NCI-H1417 treated with DMSO at 0.1 percent for 48 hours (cell line): ENCODE measurements around the gene DET1.
"Not testable (repeated sequence)": the region's sequence is repeated elsewhere in the genome, so short reads cannot be mapped to it uniquely, and the experiment has no call there.

Source experiments
- DNase-seq: peaks from one replicate; lab custom pipeline; 2025; lab: John Stamatoyannopoulos, UW

Gene DET1

DNA sequence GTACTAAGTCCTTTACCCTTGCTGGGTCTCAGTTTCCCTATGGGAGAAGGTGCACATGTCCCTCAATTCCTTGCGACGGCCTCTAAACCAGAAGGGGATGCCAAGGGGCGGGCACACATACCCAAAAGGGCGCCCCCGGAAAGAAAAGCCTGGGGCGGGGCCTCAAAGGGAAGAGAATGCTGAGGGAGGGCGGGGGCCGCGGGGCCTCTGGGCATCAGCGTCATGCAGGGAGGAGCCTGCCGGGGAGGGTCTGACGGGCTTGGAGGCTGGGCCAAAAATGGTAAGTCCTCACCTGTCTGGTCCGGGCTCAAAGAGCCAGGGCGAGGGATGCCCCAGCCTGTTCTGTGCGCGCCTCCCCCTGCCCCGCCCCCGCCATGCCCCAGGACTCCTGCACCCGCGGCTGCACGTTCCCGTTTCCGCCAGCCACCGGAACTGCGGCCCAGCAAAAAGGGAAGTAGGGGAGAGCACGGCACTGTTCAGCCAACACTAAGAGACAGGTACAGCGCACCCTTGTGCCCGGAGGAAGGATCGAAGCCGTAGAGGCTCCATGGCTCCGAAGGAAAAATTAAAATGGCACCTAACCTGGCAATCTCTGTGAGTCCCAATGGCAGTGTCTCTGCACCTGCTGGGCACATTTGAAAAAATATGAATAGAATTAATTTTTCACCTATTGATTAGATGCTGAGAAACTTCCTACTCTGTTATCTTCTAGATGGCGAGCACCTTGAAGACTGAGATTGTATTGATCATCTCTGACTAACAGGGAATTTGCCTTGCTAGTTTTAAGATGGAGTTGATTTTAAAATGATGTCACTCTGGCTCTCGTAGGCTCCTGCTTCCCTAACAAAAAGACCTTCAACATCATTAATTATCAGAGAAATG, at the start of gene DET1:
Gene DET1, minus strand, starts transcription at position 434 of the 882 bp plus-strand sequence. CDS start 14,976 bp downstream, outside the sequence.
- DNase-seq, result peak; percentile 93

DNA sequence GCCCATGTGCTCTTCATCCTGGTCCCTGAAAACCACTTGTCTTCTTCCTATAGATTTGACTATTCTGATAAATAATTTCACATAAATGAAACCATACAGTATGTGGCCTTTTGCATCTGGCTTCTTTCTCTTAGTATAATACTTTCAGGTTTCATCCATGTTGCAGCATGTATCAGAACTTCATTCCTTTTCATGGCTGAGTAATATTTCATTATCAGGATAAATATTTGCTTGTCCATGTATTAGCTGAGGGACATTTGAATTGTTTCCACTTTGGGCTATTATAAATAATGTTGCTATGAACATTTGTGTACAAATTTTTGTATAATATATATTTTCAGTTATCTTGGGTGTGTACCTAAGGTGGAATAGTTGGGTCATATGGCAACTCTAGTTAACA, 44.9 kb upstream of the DET1 start:
- DNase-seq, result no peak

DNA sequence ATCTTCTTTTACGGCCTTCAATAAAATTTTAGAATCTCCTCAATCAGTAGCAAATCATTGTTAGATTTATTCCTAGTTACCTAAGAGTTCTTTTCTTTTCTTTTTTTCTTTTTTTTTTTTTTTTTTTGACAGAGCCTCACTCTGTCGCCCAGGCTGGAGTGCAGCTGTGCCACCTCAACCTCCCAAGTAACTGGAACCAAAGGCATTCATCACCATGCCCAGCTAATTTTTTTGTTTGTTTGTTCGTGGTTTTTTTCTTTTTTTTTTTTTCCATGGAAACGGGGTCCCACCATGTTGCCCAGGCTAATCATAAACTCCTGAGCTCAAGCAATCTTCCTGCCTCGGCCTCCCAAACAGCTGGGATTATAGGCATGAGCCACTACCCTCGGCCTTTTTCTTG, 44.3 kb upstream of the DET1 start:
- no peak for DNase-seq

DNA sequence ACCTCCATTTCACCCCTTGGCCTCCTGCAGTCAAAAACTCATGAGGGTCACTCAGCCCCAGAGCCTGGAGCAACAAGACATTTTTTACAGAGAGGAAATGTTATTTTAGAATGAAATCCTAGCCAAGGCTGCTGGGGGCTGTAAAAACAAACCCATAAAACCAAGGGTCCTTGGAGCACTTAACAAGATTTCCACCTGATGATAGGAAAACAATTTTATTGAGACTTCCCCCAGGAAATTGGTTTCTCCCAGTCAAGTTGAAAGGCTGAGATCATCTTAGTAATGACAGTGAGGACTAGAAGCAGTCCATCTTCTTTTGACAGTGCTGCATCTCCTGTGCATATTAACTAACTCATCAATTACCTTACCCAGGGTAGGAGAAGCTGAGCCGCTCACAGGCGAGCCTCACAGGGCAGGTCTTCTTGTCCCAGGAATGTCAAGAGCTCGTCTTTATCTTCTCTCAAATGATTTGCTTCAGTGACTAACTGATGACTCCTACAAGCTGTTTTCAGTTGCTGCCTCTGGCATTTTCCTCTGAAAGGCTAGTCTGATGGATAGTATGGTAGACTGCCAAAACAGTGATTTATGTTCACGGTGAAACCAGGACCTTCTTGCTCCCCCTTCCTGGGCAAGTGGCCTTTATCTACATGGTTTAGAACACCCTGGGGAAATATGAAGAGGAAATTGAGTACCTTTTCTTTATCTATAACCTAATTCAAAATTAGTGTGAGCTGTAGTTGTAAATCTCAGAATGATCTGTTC, 40.1 kb upstream of the DET1 start:
- no peak for DNase-seq

DNA sequence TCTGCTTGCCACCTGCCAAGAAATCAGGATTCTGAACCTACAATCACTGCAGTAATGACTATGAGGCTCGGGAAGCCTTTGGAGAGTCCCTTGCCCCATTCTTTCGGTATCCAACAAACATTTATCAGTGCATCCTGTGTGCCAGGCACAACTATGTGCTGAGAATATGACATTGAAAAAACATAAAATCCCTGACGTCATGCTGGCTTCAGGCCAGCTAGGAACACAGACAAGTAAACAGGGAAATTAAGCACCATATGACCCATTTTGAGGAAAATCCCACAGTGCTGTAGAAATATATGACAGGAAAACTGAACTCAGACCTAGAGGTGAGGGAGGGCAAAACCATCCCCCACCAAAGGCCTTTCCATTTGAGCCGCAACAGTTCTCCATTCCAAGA, 34.1 kb upstream of the DET1 start:
- DNase-seq, result no peak

DNA sequence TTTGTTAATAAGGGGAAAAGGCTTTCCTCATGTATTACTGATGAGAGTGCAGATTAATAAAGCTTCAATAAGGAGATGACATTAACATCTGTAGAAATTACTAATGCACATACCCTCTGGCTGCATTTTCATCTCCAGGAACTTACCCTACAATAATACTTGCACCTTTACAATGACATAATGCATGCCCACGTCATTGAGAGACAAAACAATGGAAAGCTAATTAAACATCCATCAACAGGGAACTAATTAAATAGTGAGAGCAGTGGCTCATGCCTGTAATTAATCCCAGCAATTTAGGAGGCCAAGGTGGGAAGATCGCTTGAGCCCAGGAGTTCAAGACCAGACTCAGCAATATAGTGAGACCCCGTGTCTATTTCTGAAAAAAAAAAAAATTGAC, 32.8 kb upstream of the DET1 start:
- DNase-seq, result no peak

DNA sequence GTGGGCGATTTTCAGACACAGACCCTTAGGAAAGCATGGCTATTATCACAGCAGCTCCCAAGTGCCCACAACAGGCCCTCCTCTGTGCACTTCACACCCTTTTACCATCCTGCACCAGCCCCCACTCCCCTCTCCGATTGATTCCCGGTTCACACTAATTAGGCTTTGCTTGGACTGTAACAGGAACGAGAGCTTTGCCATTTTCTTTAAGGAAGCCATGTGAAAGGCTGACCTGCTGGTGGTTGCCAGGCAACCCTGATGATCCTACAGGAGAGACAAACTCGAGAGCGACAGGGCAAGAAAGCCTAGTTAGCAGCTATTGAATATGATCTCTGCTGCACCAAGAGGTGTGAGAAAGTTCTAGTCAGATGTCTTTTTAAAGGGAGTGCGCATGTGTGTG, 28.2 kb upstream of the DET1 start:
- DNase-seq, result peak; percentile 58

DNA sequence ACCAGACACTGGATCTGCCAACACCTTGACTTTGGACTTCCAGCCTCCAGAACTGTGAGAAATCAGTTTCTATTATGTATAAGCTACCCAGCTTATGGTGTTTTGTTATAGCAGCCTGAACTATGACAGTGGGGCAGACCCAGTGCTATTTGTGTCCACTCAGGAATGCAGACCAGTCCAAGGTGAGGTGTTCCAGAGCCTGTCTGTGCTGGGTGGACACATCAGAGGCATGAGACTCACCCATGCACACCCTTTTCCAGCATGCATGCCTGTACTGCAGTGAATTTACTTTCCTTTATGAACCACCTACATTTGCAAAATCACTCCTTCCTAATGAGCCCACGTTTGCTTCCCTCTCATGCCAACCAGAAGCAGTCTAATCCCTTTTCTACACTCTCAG, 27.6 kb upstream of the DET1 start:
- DNase-seq, result no peak

DNA sequence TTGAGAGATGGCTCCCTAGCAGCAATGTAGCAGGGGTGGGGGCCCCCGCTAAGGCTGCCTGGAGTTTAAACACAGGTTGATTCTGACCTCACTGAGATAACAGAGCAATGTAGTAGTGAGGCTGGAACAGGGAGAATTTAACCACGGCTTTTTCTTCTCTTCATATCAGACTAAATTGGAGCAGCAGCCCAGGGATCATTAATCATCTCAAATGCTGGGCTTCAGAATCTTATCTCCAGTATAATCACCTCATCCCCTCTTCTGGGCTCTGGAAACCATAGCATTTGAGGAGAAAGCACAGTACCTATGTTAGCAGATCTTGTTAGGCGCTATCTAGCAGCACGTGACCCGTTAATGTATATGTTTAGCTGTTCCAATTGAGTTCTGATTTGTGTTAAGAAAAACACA, 25.4 kb upstream of the DET1 start:
- DNase-seq, result no peak

DNA sequence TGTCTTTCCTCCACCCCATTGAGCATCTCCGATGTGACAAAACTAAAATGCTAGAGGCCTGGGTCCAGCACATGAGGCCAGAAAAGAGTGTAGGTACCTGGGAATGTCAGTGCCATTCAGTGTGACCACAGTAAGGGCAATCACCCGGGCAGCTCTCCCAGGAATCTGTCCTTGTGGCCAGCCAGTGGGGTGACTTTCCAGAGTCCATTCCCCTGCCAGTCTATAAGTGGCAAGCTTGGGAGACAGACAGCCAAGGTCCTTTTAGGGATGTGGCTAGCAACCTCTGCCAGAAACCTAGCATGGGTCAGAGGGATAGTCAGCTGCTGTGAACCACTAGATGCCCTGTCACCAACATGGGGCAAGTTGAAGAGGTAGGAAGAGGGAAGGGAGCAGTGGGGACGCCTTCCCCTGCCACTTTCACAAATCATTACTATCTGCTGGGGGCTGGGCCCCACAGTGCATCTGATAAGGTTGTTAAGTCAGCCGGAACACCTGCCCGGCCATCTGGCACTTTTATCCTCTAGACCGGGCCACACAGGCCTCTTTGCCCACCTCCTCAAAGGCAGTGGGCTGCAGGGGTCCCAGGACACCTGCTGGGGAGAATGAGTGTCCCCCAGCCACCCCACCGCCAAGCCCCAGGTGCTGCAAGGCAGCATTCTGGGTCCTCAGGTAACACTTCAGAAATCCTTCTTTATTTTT, 24.8 kb upstream of the DET1 start:
- no peak for DNase-seq

DNA sequence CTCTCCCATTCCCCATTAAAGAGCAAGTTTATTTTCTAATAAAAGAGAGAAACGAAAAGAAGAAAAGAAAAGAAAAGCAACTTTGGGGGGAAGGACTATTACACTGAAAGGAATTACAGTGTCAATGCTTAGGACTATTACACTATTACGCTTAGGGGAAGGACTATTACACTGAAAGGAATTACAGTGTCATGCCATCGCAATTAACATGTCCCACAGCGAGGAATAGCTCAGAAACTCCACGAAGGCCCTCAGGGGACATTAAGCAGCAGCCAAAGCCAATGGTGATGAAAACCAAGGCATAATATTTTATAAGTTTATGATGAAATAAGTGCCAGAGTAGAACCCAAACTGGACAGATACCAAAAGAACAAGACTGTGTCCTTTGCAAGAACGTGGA, 22.1 kb upstream of the DET1 start:
- no peak for DNase-seq

DNA sequence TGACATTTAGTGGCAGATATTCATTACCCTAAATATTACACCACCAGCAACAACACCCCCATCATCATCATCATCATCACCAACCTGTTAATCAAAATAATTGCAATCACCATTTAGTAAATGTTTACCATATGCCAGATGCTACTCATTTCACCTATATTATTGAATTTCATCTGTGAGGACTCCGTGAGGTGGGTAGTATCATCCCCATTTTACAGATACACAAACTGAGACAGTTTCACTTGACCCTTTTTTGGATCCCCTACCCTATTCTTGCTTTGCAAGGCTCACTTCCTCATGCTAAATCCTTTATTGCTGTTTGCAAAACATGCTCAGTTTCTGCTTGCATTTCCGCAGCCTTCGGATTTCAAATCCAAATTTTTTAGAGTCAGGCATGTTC, 18.3 kb upstream of the DET1 start:
- no peak for DNase-seq

DNA sequence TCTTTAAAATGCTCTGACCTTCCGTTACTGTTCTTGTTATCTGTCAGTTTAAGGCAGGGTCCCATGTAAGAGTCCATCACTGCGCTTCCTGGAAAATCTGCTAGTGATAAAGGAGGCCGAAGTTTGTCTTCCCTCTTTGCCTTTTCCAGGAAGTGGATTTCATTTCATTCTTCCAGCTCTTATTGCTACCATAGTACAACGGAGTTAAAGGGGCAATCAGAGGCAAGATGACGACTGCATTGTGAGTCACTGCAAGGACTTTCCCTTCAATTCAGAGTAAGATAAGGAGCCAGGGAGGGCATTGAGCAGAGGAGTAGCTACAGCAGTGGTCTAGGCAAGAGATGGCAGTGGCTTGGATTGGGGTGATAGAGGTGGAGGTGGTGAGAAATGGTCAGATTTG, 17.2 kb upstream of the DET1 start:
- no peak for DNase-seq

DNA sequence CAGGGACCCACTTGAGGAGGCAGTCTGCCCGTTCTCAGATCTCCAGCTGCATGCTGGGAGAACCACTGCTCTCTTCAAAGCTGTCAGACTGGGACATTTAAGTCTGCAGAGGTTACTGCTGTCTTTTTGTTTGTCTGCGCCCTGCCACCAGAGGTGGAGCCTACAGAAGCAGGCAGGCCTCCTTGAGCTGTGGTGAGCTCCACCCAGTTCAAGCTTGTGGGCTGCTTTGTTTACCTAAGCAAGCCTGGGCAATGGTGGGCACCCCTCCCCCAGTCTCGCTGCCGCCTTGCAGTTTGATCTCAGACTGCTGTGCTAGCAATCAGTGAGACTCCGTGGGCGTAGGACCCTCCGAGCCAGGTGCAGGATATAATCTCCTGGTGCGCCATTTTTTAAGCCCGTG, 13.1 kb upstream of the DET1 start:
- DNase-seq, result not testable (repeated sequence)

DNA sequence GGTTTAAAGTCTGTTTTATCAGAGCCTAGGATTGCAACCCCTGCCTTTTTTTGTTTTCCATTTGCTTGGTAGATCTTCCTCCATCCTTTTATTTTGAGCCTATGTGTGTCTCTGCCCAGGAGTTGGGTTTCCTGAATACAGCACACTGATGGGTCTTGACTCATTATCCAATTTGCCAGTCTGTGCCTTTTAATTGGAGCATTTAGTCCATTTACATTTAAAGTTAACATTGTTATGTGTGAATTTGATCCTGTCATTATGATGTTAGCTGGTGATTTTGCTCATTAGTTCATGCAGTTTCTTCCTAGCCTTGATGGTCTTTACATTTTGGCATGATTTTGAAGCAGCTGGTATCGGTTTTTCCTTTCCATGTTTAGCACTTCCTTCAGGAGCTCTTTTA, 11.5 kb upstream of the DET1 start:
- DNase-seq, result not testable (repeated sequence)

DNA sequence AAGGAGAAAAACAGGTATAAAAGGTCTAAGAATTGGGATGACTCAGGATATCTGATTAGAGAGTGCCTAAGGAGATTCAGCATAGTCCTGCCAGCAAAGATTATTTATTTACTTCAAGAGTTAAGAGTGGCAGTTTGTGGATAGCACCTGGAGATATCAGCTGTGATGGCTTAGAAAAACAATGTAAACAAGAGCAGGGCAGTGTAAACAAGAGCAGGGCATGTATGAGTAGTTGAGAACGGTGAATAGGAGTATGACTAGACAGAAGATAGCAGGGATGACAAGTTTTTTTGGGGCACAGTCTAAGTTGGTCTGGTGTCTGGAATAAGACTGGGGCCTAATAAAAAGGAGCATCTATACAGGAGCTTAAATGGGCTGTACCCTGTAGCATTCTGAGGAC, 1.5 kb upstream of the DET1 start:
- DNase-seq, result not testable (repeated sequence)

DNA sequence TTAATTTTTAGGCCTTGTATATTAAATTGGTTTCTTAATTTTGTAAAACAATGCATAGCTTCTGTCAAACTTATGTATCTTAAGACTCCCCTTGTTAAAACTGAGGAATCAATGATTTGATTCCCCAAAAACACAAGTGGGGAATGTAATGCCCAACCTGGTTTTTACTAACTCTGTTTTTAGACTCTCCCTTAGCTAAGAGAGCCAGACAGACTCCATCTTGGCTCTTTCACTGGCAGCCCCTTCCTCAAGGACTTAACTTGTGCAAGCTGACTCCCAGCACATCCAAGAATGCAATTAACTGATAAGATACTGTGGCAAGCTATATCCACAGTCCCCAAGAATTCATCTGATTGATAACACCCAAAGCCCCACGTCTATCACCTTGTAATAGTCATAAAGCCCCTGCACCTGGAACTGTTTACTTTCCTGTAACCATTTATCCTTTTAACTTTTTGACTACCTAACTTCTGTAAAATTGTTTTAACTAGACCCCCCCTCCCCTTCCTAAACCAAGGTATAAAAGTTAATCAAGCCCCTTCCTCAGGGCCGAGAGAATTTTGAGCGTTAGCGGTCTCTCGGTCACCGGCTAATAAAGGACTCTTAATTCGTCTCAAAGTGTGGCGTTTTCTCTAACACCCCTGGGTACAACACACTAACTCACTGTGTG, 768 bp downstream of the DET1 start:
- DNase-seq, result not testable (repeated sequence)

DNA sequence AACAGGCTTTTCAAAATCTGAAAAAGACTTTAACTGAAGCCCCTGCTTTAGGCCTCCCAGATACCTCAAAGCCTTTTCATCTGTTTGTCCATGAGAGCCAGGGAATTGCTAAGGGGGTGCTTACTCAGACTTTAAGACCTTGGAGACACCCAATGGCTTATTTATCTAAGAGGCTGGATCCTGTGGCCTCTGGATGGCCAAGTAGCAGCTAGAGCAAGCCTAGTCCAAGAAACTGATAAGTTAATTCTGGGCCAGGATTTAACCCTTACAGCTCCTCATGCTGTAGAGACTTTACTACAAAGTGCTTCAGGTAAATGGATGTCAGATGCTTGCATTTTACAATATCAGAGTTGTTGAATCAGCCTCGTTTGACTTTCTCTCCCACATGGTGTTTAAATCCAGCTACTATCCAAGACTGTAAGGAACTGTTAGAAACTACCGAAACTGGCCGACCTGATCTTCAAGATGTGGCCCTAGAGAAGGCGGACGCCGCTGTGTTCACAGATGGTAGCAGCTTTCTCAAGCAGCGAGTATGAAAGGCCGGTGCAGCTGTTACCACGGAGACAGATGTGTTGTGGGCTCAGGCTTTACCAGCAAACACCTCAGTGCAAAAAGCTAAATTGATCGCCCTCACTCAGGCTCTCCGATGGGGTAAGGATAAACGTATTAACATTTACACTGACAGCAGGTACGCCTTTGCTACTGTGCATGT, 3.3 kb downstream of the DET1 start:
- DNase-seq, result no peak

DNA sequence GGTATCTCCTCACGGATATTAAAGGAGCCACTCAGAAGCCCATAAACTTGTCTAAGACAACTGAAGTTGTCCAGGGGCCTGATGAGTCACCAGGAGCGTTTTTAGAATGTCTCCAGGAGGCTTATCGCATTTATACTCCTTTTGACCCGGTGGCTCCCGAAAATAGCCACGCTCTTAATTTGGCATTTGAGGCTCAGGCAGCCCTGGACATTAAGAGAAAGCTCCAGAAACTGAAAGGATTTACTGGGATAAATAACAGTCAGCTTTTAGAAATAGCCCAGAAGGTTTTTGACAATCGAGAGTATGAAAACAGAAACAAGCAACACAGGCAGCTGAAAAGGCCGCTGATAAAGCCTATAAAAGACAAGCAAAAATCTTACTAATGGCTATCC, 4.1 kb downstream of the DET1 start:
- DNase-seq, result no peak

DNA sequence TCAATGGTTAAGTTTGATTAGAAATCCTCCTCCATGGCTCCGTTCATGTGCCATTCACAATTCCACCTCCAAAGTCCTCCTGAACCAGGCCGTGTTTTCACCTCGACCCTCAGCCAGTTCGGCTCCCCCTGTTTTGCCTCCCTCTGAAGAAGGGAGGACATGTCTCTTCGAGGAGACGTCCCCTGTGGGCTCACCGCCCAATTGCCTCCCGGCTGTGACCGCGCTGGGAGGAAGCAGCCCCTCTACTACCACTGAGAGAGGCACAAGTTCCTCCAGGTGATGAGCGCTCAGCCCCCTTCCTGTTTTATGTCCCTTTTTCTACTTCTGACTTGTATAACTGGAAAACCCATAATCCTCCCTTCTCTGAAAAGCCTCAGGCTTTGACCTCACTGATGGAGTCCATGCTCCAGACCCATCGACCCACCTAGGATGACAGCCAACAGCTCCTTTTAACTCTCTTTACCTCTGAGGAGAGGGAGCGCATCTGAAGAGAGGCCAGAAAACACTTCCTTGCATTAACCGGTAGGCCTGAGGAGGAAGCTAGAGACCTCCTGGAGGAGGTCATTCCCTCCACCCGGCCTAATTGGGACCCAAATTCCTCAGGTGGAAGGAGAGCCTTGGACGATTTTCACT, 4.7 kb downstream of the DET1 start:
- no peak for DNase-seq

DNA sequence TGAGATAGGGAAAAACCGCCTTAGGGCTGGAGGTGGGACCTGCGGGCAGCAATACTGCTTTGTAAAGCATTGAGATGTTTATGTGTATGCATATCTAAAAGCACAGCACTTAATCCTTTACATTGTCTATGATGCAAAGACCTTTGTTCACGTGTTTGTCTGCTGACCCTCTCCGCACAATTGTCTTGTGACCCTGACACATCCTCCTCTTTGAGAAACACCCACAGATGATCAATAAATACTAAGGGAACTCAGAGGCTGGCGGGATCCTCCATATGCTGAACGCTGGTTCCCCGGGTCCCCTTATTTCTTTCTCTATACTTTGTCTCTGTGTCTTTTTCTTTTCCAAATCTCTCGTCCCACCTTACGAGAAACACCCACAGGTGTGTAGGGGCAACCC, 5.4 kb downstream of the DET1 start:
- not testable (repeated sequence) for DNase-seq
